Fibroblast of gingiva (primary cell): ENCODE results near the gene FDCSP.
"Not testable (repeated sequence)": the region's sequence is repeated elsewhere in the genome, so short reads cannot be mapped to it uniquely, and the experiment has no call there.

Experiments used
- DNase-seq: peaks from one replicate; pipeline ENCODE4 v3.0.0-alpha.2; 2011; ENCODE audit warnings: low read depth

The FDCSP gene

GRCh38 chr4:70239884-70240591 is 14.1 kb downstream of the FDCSP start:
- DNase-seq = no peak

GRCh38 chr4:70242297-70242696 is 16.4 kb downstream of the FDCSP start, which contains the start of gene CSN3:
Gene CSN3, plus strand, starts transcription at chr4:70242597. Its CDS starts 2,223 bp downstream, at chr4:70244820.
- DNase-seq = not testable (repeated sequence)

GRCh38 chr4:70243091-70243490 is 17.2 kb downstream of the FDCSP start:
- no peak for DNase-seq

GRCh38 chr4:70251250-70251944 is 25.5 kb downstream of the FDCSP start:
- no peak for DNase-seq

DNA sequence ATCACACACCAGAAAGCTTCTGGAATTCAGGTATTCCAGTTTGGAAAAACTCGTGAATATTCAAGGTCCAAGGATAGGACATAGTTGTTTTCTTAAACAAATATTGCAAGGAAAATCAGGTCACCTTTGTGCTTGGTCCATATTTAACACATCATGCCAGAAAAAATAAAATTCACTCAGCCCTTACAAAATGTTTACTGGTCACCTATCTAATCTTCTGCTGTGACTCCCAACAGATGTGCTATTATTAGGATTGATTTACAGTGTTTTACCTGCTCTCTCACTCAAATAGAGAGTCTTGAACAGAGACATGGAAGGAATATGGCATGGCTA is 26.0 kb downstream of the FDCSP start:
- no peak for DNase-seq

GRCh38 chr4:70269674-70270073 is 43.8 kb downstream of the FDCSP start:
- DNase-seq = no peak

DNA sequence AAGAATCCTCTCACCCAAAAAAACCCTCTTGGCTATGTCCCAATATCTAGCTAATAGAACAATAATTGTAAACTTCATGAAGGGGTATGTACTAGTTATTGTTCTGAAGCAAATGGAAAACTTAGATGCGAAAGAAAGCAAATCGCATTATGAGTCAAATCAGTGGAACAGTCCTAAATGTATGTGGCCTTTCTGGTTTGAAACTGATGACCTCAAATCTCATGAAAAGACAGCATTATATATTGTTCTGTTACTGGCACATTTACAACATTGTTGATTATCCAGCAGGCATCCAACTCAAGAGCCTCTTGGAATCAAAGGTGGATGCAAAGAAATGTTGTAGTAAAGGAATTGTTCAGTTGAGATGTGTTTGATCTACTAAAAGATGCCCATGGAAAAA is 51.2 kb downstream of the FDCSP start:
- no peak for DNase-seq

GRCh38 chr4:70280567-70280966 is 54.6 kb downstream of the FDCSP start:
- no peak for DNase-seq
